Measurements from ENCODE around the gene COL25A1.

COL25A1 gene

DNA sequence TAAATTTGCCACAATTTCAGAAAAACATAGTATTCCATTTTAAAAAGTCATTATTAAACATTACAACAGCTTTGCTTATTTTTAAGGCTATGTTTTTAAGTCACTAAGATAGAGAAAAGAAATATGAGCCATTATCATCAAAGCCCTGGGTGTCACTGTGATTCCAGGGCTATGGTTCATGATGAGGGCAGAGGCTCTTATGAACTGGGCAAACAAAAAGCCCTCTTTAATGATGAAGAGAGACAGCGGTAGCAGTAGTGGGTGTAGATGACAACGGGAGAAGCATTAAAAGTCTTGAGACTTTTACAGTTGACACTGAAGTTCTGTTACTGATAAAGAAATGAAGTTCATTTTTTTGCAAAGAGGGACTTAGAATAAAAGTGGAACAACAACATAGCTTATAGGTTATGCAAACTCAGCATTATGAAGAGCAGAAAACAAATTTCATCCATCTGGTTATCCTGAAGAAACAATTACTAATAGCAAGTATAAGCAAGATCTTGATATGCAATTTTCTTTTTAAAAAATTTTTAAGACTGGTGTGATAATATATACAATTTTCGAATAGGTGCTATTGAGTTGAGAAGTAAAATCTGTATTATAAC lies 336.9 kb downstream of the COL25A1 start:
- TF ChIP-seq CTCF (IDR thresholded peaks at IDR 0.05; ENCODE audit: unreplicated experiment in 3 of 3), result no peak
- Mint-ChIP-seq H3K4me1 (peaks cover 36% of the 10 kb centered on the region), H3K4me3 (no peak overlapping the region), H3K27me3 (ENCODE audit: low read depth) (no peaks in the 10 kb centered on the region), H3K36me3 (ENCODE audit: low read depth) (peaks cover 13% of the 10 kb centered on the region), H3K27ac (peak overlapping the region; percentile 82 to 87 (median 86)), H3K9me3 (no peaks in the 10 kb centered on the region)

GRCh38 chr4:108965016-108965415 lies 337.4 kb downstream of the COL25A1 start:
- Mint-ChIP-seq H3K4me1 (peaks cover 37% of the 10 kb centered on the region), H3K27me3 (ENCODE audit: low read depth) (no peaks in the 10 kb centered on the region), H3K4me3 (no peak overlapping the region), H3K27ac (peak overlapping the region; percentile 28 to 87 (median 86)), H3K36me3 (ENCODE audit: low read depth) (peaks cover 13% of the 10 kb centered on the region), H3K9me3 (no peaks in the 10 kb centered on the region)
- no peak for TF ChIP-seq CTCF (IDR thresholded peaks at IDR 0.05; ENCODE audit: unreplicated experiment in 3 of 3)

DNA sequence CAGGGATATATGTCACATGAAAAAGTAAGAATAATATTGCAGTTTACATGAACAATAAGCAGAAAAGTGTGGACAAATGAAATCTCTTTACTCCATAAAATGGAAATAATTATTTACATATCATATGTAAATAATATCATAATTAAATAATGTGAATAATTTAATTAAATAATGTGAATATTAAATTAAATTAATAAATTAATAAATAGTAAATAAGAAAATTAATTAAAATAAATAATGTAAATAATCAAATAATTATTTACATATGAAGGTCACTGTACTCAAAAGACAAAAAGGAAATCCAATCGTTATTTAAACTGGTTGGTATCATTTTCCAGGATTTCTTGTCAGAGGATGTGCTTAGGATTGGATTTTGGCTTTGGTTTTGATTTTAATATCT lies 338.5 kb downstream of the COL25A1 start:
- no peaks in the 10 kb centered on the region for H3K9me3 Mint-ChIP-seq
- H3K27ac Mint-ChIP-seq, result no peak overlapping the region
- peaks cover 7% of the 10 kb centered on the region for H3K36me3 Mint-ChIP-seq (ENCODE audit: low read depth)
- TF ChIP-seq CTCF (IDR thresholded peaks at IDR 0.05; ENCODE audit: unreplicated experiment in 3 of 3), result no peak
- no peak overlapping the region for H3K4me3 Mint-ChIP-seq
- no peaks in the 10 kb centered on the region for H3K27me3 Mint-ChIP-seq (ENCODE audit: low read depth)
- H3K4me1 Mint-ChIP-seq, result peaks cover 44% of the 10 kb centered on the region

DNA sequence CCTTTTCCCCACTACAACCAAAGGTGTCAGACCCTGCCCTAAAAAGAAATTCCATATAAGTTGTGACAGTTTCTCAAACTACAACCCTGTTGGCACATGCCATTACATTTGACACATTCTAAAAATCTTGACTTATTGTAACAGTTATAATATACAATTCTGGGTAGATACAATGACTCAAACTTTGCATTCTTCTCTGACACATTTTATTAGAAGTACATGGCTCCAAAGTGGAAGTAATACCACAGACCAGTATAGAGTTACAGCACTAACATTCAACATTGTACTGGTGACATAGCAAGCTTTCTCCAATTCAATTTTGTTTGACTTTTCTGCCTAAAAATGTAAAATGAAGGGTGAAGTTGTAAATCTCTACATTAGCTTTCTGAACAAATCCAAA lies 343.0 kb downstream of the COL25A1 start:
- Mint-ChIP-seq H3K4me3 (no peak overlapping the region), H3K4me1 (peaks cover 26% of the 10 kb centered on the region), H3K36me3 (ENCODE audit: low read depth) (no peaks in the 10 kb centered on the region)

GRCh38 chr4:108954880-108955279 lies 347.6 kb downstream of the COL25A1 start:
- Mint-ChIP-seq H3K36me3 (ENCODE audit: low read depth) (no peaks in the 10 kb centered on the region), H3K4me1 (peaks cover 23% of the 10 kb centered on the region), H3K9me3 (no peaks in the 10 kb centered on the region), H3K27ac (no peak overlapping the region), H3K27me3 (ENCODE audit: low read depth) (no peaks in the 10 kb centered on the region), H3K4me3 (no peak overlapping the region)
- TF ChIP-seq CTCF (IDR thresholded peaks at IDR 0.05; ENCODE audit: unreplicated experiment in 3 of 3), result no peak

More for the DNA sequence above, 343.0 kb downstream of the COL25A1 start:
- no peak for TF ChIP-seq CTCF (IDR thresholded peaks at IDR 0.05; ENCODE audit: unreplicated experiment in 3 of 3)
- no peaks in the 10 kb centered on the region for H3K27me3 Mint-ChIP-seq (ENCODE audit: low read depth)
- H3K9me3 Mint-ChIP-seq, result no peaks in the 10 kb centered on the region
- peak overlapping the region; percentile 30 to 56 (median 50) for H3K27ac Mint-ChIP-seq

DNA sequence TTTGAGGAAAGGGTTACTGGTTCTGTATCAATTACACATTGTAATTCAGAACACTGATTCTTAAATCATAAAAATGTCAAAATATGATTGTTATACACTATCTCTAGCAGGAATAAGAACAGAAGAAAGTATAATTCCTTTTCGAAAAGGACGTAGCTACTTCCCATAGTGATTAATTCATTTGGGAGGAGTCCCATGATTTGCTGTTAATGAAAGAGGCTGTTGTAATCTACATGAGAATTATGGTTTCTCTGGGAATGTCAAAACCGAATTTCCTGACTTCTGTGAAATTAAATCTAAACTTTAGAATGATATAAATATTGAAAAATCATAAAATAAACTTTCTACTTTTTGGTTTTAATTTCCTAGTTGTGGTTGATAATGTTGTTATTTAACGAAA lies 348.5 kb downstream of the COL25A1 start:
- no peak for TF ChIP-seq CTCF (IDR thresholded peaks at IDR 0.05; ENCODE audit: unreplicated experiment in 3 of 3)
- Mint-ChIP-seq H3K36me3 (ENCODE audit: low read depth) (no peaks in the 10 kb centered on the region), H3K4me3 (no peak overlapping the region), H3K27me3 (ENCODE audit: low read depth) (no peaks in the 10 kb centered on the region), H3K4me1 (peaks cover 18% of the 10 kb centered on the region), H3K9me3 (no peaks in the 10 kb centered on the region), H3K27ac (no peak overlapping the region)
